Measurements from ENCODE around the gene MDN1. TPM values are rescaled to one million over a fixed set of nuclear protein-coding genes. Genes with fewer than 3 reads are reported as not detected.

The MDN1 gene
- total RNA-seq, 1 experiment from 2014 or later: 117 TPM

GRCh38 chr6:89702349-89702748, 117.2 kb downstream of the MDN1 start:
- Mint-ChIP-seq H3K4me1 (no peaks in the 10 kb centered on the region), H3K27me3 (ENCODE audit: low read depth) (no peaks in the 10 kb centered on the region), H3K27ac (no peak overlapping the region), H3K4me3 (no peak overlapping the region), H3K36me3 (ENCODE audit: insufficient read depth in 1 of 3, low read depth in 3 of 3) (peaks cover 58 to 93% (median 81%) of the 10 kb centered on the region in 3 experiments; a peak in 6 of 7 replicates), H3K9me3 (no peaks in the 10 kb centered on the region)
- H4K20me1 ChIP-seq (ENCODE audit: control insufficient read depth, insufficient read depth, insufficient read length): no peaks in the 10 kb centered on the region
- no peaks in the 10 kb centered on the region for H3K9me3 ChIP-seq (ENCODE audit: control insufficient read depth, low read depth, low read length)
- no peak overlapping the region for H3K56ac ChIP-seq (ENCODE audit: insufficient read length, low read depth, low read length)
- no peak overlapping the region for H3K14ac ChIP-seq (ENCODE audit: insufficient read depth, low read length)
- no peak overlapping the region for H3K27ac ChIP-seq (ENCODE audit: insufficient read length, low read depth, low read length)
- H3K27me3 ChIP-seq (ENCODE audit: insufficient read depth, low read length): no peaks in the 10 kb centered on the region
- no peak overlapping the region for H4K5ac ChIP-seq (ENCODE audit: insufficient read length, low read depth, low read length)
- H3K4ac ChIP-seq (ENCODE audit: low read depth, low read length): no peak overlapping the region
- no peak overlapping the region for H3K4me2 ChIP-seq (ENCODE audit: insufficient read depth, insufficient read length, low read length)
- H3K18ac ChIP-seq (ENCODE audit: insufficient read length, low read depth, low read length): no peak overlapping the region
- H3K9ac ChIP-seq (ENCODE audit: extremely low read depth, insufficient read length, low read length): no peak overlapping the region
- H3K79me2 ChIP-seq (ENCODE audit: insufficient read depth, low read length): no peaks in the 10 kb centered on the region
- H3K23ac ChIP-seq (ENCODE audit: insufficient read length, low read depth, low read length): no peak overlapping the region
- DNase-seq: no peak
- no peaks in the 10 kb centered on the region for H3K79me1 ChIP-seq (ENCODE audit: insufficient read depth, low read depth, low read length, poor library complexity, severe bottlenecking)
- no peaks in the 10 kb centered on the region for H3K23me2 ChIP-seq (ENCODE audit: insufficient read length, low read depth, low read length, poor library complexity, severe bottlenecking)
- H2BK120ac ChIP-seq (ENCODE audit: low read depth, low read length, poor library complexity, severe bottlenecking): no peak overlapping the region
- H4K8ac ChIP-seq (replicated peaks; ENCODE audit: insufficient read length, low read depth, low read length): no peak overlapping the region
- H2BK15ac ChIP-seq (ENCODE audit: low read depth, low read length): no peak overlapping the region
- no peaks in the 10 kb centered on the region for H3K4me1 ChIP-seq (ENCODE audit: insufficient read depth, low read length)
- no peak overlapping the region for H2BK20ac ChIP-seq (ENCODE audit: low read depth, low read length, poor library complexity, severe bottlenecking)
- TF ChIP-seq CTCF (conservative IDR thresholded peaks at IDR 0.05): no peak
- H2BK12ac ChIP-seq (ENCODE audit: insufficient read length, low read depth, low read length): no peak overlapping the region
- no peak overlapping the region for H2AFZ ChIP-seq (ENCODE audit: low read length)
- WGBS (ENCODE audit: extremely low coverage, insufficient read length, low lambda C conversion rate): no CpG with 5 or more reads among the region's 3 CpGs
- no peak overlapping the region for H2AK5ac ChIP-seq (ENCODE audit: insufficient read length, low read length)
- no peak overlapping the region for H4K91ac ChIP-seq (ENCODE audit: insufficient read length, low read depth, low read length)
- H3T11ph ChIP-seq (ENCODE audit: low read length): no peak overlapping the region
- no peak overlapping the region for H2BK5ac ChIP-seq (ENCODE audit: insufficient read length, low read length)
